NCI-H226 (cell line): ENCODE measurements around the gene TRIM65.
A peak's percentile ranks its signal among the peaks of the same experiment; 100 is the strongest.
"Not testable (repeated sequence)": the region's sequence is repeated elsewhere in the genome, so short reads cannot be mapped to it uniquely, and the experiment has no call there.

Experiments
- DNase-seq: peaks from one replicate; pipeline ENCODE4 v3.0.0-alpha.2; 2015

TRIM65 gene

GRCh38 chr17:75895370-75896155 lies 1.2 kb downstream of the TRIM65 start:
- no peak for DNase-seq

GRCh38 chr17:75894049-75894733 lies 2.6 kb downstream of the TRIM65 start:
- DNase-seq = no peak

- DNase-seq = no peak
Measured at GRCh38 chr17:75893305-75894048, 3.3 kb downstream of the TRIM65 start.

GRCh38 chr17:75892556-75893224 lies 4.1 kb downstream of the TRIM65 start:
- DNase-seq = no peak

- DNase-seq = no peak
Measured at GRCh38 chr17:75891605-75892555, 4.9 kb downstream of the TRIM65 start.

- DNase-seq = no peak
Measured at GRCh38 chr17:75891022-75891604, 5.6 kb downstream of the TRIM65 start.

GRCh38 chr17:75889454-75889853 lies 7.3 kb downstream of the TRIM65 start:
- no peak for DNase-seq

GRCh38 chr17:75888484-75888883 lies 8.3 kb downstream of the TRIM65 start:
- no peak for DNase-seq

- not testable (repeated sequence) for DNase-seq
Measured at GRCh38 chr17:75885860-75886259, 10.9 kb downstream of the TRIM65 start.

GRCh38 chr17:75885431-75885830 lies 11.3 kb downstream of the TRIM65 start:
- no peak for DNase-seq

GRCh38 chr17:75881678-75882454 lies 14.9 kb downstream of the TRIM65 start:
- DNase-seq = no peak

- DNase-seq = no peak
Measured at GRCh38 chr17:75880266-75880665, 16.5 kb downstream of the TRIM65 start.

- peak; percentile 70 for DNase-seq
Measured at GRCh38 chr17:75878174-75878998, 18.4 kb downstream of the TRIM65 start, which contains the start of gene TRIM47. TRIM47 (minus strand) TSS chr17:75878581; CDS start chr17:75878548, 33 bp downstream.

- DNase-seq = peak; percentile 71
Measured at GRCh38 chr17:75877752-75878173, 19.0 kb downstream of the TRIM65 start.

GRCh38 chr17:75876938-75877751 lies 19.6 kb downstream of the TRIM65 start:
- peak; percentile 97 for DNase-seq

- DNase-seq = no peak
Measured at GRCh38 chr17:75876190-75876937, 20.4 kb downstream of the TRIM65 start.

GRCh38 chr17:75875940-75876189 lies 20.9 kb downstream of the TRIM65 start:
- DNase-seq = peak; percentile 68
